ENCODE data around the gene MDM4.
"Not testable (repeated sequence)": the region's sequence is repeated elsewhere in the genome, so short reads cannot be mapped to it uniquely, and the experiment has no call there.

MDM4 gene

GRCh38 chr1:204562075-204562990 lies 46.1 kb downstream of the MDM4 start:
- DNase-seq (ENCODE audit: low read depth) = no peak

DNA sequence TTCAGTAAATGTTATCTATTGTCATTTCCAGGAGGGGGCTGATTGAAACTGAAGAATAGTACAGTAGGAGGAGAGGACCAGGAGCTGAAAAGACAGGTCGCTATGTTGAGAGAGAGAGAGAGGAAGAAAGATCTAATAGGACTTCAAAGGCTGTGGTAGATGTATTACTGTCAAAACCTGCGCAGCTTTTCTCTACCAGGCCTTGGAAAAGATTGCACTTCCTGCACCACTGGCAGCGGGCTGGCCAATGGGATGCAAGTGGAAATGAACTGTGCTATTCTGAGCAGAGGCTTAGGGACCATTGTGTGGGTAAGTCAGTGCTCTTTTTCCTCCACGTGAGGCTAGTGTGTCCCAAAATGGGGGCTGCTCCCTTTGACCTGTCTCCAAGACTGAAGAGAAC lies 47.1 kb downstream of the MDM4 start:
- no peak for DNase-seq (ENCODE audit: low read depth)

- no peak for DNase-seq (ENCODE audit: low read depth)
Measured at GRCh38 chr1:204563780-204564179, 47.6 kb downstream of the MDM4 start.

- DNase-seq (ENCODE audit: low read depth) = no peak
Measured at GRCh38 chr1:204564835-204565234, 48.6 kb downstream of the MDM4 start.

GRCh38 chr1:204565617-204566582 lies 49.7 kb downstream of the MDM4 start:
- DNase-seq (ENCODE audit: low read depth) = peak; percentile 38

- no peak for DNase-seq (ENCODE audit: low read depth)
Measured at GRCh38 chr1:204566583-204566955, 50.4 kb downstream of the MDM4 start.

DNA sequence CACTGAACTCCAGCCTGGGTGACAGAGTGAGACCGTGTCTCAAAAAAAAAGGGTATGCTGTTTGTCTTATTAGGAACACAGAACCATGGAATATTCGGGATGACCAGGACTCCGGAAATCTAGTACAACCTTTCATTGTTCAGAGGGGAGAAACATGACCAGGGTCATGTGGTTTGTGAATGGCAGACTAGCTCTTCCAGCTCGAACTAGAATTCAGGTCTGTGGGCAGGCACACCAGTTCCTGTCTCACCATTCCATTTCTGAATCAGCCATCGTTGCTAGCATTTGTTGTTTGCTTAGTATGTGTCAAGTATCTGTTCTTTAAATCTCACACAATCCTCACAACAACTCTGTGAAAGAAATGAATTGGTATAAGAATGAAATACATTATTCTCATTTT lies 50.9 kb downstream of the MDM4 start:
- no peak for DNase-seq (ENCODE audit: low read depth)

DNA sequence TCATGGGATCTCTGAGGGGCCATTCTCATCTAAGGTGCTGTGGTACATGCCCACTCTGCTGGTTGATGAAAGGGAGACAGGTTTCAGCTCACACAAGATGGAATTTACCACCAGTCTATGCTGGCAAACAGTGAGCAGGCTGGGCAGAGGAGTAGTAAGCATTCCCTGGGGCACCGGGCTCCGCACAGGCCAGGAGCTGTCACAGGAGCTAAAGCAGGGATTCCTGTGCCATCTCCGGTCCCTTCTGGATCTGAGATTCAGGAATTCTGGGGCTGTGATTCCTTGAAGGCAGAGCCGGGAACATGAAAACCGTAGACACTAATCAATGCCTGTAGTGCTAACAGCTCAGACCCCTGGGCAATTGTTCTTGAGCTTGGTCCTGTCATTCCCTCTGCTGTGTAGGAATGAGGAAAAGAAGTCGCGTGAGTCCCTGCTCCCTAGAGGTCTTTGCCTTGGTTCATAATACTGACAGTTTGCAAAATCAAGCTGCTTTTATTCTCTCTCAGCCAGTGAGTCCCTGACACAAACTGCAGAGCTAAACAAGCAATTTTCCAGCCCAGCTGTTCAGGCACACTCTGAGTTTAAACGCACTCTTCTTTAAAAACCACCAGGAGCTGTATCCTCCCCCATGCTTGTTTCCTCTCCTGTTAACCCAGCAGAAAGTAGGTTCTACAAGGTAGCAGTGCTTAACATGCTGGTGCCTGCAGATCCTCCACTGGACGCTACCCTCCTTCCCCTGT lies 52.5 kb downstream of the MDM4 start:
- no peak for DNase-seq (ENCODE audit: low read depth)

GRCh38 chr1:204569478-204569877 lies 53.3 kb downstream of the MDM4 start:
- DNase-seq (ENCODE audit: low read depth) = no peak

GRCh38 chr1:204570021-204570420 lies 53.8 kb downstream of the MDM4 start:
- DNase-seq (ENCODE audit: low read depth) = not testable (repeated sequence)

DNA sequence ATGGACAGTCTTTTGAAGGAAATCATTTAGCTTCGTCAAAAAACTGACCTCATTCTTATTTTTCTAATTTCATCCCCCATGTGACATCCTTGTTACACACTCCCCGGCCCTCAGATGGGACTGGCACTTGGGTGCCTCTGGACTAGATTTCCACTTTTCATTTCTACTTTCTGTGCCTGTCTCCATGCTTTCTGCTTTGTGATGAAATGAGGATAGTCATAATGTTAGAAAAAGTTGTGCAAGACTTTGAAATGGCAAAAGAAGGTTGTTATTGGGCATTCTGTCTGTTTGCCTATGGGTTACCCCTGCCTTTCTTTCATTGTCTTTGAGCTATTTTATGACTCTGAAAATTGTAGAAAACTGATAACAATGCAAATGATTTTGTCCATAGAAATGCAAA lies 54.9 kb downstream of the MDM4 start:
- no peak for DNase-seq (ENCODE audit: low read depth)

- DNase-seq (ENCODE audit: low read depth) = no peak
Measured at GRCh38 chr1:204571631-204572030, 55.4 kb downstream of the MDM4 start.

DNA sequence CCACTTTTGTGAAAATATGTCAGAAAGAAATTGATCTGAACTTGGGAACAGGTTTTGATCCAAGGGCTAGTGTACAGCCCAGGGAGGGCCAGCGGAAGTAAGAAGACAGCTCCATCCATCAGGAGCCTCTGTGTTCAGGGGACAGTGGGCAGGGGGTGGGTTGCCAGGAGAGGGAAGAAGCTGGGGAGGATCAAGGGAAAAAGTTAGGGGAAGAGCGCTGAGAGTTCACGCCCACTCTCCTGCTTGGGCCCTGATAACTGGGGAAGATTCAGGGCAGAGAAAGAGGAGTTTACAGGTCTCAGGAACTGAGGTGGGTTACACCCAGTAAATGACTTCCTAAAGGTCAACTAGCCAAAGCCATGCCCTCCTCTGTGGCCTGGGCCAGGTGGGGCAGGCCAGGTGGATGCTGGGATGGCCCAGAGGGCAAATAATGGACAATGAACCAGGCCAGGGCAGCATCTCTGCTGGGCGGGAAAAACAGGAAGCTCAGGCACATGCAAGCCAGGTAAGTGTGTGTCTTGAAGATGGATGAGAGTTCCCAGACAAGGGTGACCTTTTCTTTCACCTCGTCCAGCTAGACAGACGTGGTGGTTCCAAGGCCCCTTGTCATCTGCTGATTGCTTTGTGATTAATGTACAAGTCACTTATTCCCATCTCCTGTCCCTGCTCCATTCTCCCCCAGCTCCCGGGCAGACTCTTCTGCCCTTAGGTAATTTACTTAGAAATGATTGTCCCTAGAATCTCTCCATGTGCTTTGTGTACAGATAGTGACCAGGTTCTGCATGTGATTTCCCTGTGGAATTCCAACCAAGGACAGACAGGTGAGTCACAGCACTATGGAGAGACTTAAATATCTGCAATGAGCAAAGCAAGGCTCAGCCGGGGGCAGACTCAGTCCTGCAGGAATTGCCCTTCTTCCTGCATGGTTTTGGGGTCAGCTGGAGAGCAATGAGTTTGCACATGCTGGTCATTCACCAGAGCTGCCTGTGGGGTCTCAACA lies 57.0 kb downstream of the MDM4 start:
- DNase-seq (ENCODE audit: low read depth) = no peak

DNA sequence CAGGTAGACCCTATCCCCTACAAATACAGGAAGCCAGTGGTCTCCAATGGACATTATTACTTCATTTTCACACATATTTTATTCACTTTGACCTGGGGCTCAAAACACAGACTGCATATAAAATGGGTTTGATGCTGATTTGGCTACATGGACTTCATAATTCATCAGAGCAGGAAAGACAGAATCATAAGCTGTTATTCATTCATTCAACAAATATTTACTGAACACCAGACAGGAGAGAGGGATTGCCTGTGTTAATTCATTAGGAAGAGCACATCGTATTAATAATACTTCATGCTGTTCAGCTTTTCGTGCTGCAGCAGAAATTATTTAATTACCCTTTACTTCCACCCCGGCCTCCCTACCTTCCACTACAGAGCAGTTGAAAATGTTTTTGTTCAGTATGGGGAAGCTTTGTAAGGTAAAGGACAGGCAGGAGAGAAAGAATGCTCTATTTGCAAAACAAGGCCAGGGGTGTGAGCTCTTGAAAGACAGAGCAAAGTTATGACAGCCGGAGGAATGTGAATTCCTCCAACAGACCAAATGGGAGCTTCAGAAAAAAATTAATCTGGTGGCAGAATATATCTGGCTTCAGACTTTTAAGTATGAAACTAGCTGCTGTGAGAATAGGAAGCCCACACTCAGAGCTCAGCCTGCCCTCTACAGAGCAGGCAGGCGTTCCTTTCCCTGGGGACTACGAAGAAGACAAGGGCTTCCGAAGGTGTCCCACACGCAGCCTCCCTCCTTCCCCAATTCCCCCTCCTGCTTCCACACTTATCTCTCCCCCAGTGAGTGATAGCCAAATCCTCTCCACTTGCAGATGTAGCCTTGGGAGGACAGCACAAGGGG lies 58.0 kb downstream of the MDM4 start:
- DNase-seq (ENCODE audit: low read depth) = no peak

DNA sequence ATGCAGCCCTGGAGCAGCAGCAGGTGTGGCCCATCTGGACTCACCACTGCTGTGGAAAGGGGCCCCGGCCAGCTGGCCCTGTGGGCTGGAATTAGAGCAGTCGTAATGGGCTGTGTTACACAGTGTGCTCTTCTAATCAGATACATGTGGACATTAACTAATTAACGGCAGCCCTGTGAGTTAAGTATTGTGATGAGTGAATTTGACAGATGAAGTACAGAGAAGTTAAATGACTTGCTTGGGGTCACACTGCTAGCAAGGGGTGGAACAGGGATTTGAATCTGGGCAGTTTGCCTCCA lies 58.6 kb downstream of the MDM4 start:
- no peak for DNase-seq (ENCODE audit: low read depth)

DNA sequence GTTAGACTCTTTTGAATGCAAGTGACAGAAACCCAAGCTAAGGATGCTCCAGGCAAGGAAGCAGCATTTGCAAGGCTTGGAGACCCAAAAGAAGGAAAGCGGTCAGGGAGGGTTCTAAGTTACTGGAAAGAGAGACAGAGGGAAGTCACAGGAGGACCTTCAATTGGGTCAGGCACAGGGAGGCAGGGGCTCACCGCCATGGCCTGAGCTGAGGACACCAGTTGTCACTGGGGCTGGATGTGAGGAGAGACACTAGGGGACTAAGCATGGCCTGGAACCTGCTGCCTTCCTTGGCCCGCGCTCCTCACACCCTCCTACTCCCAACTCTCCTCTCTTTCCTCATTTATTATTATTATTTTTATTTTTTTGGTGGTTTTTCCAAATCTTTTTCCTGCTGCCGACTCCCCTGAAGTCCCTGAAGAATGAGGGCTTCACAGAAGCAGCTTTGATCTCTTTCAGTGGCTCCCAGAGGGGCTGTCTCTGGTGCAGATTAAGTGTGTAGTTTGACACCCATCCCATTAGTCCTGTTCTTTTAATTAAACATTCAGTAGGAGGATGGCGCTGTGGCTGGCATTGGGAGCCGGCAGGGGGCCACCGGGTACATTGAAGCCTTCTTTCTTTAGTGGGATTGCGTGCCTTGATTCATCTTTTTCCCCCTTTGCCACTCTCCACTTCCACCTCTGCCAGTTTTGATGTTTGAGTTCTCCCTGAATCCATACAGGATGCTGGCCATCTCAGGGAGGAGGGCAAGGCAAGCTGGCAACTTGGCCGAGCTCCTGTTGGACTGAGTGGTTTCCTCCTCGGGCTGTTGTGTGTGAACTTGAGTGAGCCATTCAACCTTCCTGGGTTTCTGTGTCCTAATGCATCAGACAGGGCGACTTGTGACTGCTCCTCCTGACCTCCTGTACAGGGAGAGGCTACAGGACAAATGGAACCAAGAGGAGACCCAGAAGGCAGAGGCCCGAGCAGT lies 59.3 kb downstream of the MDM4 start:
- DNase-seq (ENCODE audit: low read depth) = no peak

GRCh38 chr1:204576422-204576821 lies 60.2 kb downstream of the MDM4 start:
- no peak for DNase-seq (ENCODE audit: low read depth)

DNA sequence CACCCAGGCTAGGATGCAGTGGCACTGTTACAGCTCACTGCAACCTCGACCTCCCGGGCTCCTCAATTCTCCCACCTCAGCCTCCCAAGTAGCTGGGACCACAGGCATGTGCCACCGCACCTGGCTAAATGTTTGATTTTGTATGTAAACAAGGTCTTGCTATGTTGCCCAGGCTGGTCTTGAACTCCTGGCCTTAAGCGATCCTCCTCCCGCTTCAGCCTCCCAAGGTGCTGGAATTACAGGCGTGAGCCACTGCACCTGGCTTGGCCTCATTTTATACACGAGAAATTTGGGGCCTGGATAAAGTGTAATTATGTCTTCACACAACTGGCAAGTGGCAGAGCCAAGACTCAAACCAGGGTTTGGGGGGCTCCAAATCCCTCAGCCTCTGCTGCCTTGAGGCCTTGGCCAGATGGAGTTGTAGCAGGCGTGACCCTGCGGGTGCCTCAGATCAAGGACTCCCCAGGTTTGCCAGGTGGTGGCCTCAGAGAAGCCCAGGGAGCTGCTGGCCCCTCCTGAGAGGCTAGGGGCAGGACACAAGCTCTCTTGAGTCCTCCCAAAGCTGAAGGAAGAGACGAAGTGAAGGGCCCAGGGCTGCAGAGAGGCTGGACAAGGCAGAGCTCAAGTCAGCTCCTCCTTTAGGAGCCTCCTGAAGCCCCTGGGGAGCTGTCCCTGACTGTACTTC lies 61.7 kb downstream of the MDM4 start:
- no peak for DNase-seq (ENCODE audit: low read depth)
